ENCODE data around the gene SGO2.

The SGO2 gene

GRCh38 chr2:200600549-200601225 is 74.7 kb downstream of the SGO2 start:
- H3K36me3 ChIP-seq: no peaks in the 10 kb centered on the region
- no peak for TF ChIP-seq CTCF (IDR thresholded peaks at IDR 0.05; ENCODE audit: low read depth, low read length)

GRCh38 chr2:200602584-200602983 is 76.6 kb downstream of the SGO2 start:
- no peak for TF ChIP-seq CTCF (IDR thresholded peaks at IDR 0.05; ENCODE audit: low read depth, low read length)

More at GRCh38 chr2:200600549-200601225, 74.7 kb downstream of the SGO2 start:
- Histone ChIP-seq H3K4me1 (peaks cover 3% of the 10 kb centered on the region; the same call in 1 of the 2 replicates), H3K9me3 (no peaks in the 10 kb centered on the region), H3K27me3 (no peaks in the 10 kb centered on the region), H3K4me3 (ENCODE audit: low read depth, low read length) (no peak overlapping the region)
- DNase-seq: no peak

GRCh38 chr2:200603972-200604371 is 78.0 kb downstream of the SGO2 start:
- Histone ChIP-seq H3K4me3 (ENCODE audit: low read depth, low read length) (no peak overlapping the region), H3K4me1 (no peaks in the 10 kb centered on the region), H3K27me3 (no peaks in the 10 kb centered on the region), H3K9me3 (no peaks in the 10 kb centered on the region), H3K36me3 (no peaks in the 10 kb centered on the region)
- TF ChIP-seq CTCF (IDR thresholded peaks at IDR 0.05; ENCODE audit: low read depth, low read length): no peak
- DNase-seq: no peak

More at GRCh38 chr2:200602584-200602983, 76.6 kb downstream of the SGO2 start:
- Histone ChIP-seq H3K4me3 (ENCODE audit: low read depth, low read length) (no peak overlapping the region), H3K9me3 (no peaks in the 10 kb centered on the region), H3K27me3 (no peaks in the 10 kb centered on the region), H3K36me3 (no peaks in the 10 kb centered on the region), H3K4me1 (no peaks in the 10 kb centered on the region)
- no peak for DNase-seq

GRCh38 chr2:200604571-200605255 is 78.7 kb downstream of the SGO2 start:
- no peak for DNase-seq
- H3K4me1 ChIP-seq: no peaks in the 10 kb centered on the region

GRCh38 chr2:200608341-200609027 is 82.5 kb downstream of the SGO2 start:
- H3K9me3 ChIP-seq: no peaks in the 10 kb centered on the region
- no peak for DNase-seq
- no peaks in the 10 kb centered on the region for H3K27me3 ChIP-seq
- no peak overlapping the region for H3K4me3 ChIP-seq (ENCODE audit: low read depth, low read length)
- no peak for TF ChIP-seq CTCF (IDR thresholded peaks at IDR 0.05; ENCODE audit: low read depth, low read length)
- H3K4me1 ChIP-seq: no peaks in the 10 kb centered on the region
- no peaks in the 10 kb centered on the region for H3K36me3 ChIP-seq

More at GRCh38 chr2:200604571-200605255, 78.7 kb downstream of the SGO2 start:
- Histone ChIP-seq H3K27me3 (no peaks in the 10 kb centered on the region), H3K4me3 (ENCODE audit: low read depth, low read length) (no peak overlapping the region), H3K36me3 (no peaks in the 10 kb centered on the region), H3K9me3 (no peaks in the 10 kb centered on the region)
- TF ChIP-seq CTCF (IDR thresholded peaks at IDR 0.05; ENCODE audit: low read depth, low read length): no peak

Measured in BE2C (cell line).